SK-N-SH treated with all-trans-retinoic acid at 6 μM for 48 hours (cell line): ENCODE measurements around the gene RBFOX2.

Source experiments
- ATAC-seq: fragments of 200-7000 bp; cut with Tn5 transposase; 3 replicates; pipeline ENCODE4 v1.9.1; 2020; ENCODE audit warnings: mild to moderate bottlenecking, moderate library complexity
- ARNTL ChIP-seq: fragments of 450-650 bp; formaldehyde crosslinking; IDR thresholded peaks from 2 replicates; pipeline ENCODE4 v1.5.0; 2020; ENCODE audit warnings: low read depth, mild to moderate bottlenecking, moderate library complexity, borderline replicate concordance
- BACH2 ChIP-seq: fragments of 250-450 bp; sonication (Bioruptor Pico); IDR thresholded peaks from 2 replicates; pipeline ENCODE4 v1.9.0; 2021; ENCODE audit warnings: mild to moderate bottlenecking, borderline replicate concordance
- CSDC2 ChIP-seq: fragments of 250-450 bp; sonication (Bioruptor Pico); IDR thresholded peaks from 2 replicates; pipeline ENCODE4 v1.5.0; 2020; ENCODE audit warnings: mild to moderate bottlenecking, moderate library complexity
- CSRNP3 ChIP-seq: fragments of 250-450 bp; sonication (Bioruptor Pico); IDR thresholded peaks from 2 replicates; pipeline ENCODE4 v1.5.1; 2021; ENCODE audit warnings: mild to moderate bottlenecking, moderate library complexity
- ESRRG ChIP-seq: fragments of 250-450 bp; sonication (Bioruptor Pico); IDR thresholded peaks from 2 replicates; pipeline ENCODE4 v1.6.1; 2021; ENCODE audit warnings: mild to moderate bottlenecking
- GLIS3 ChIP-seq: fragments of 250-450 bp; sonication (Bioruptor Pico); IDR thresholded peaks from 2 replicates; pipeline ENCODE4 v1.5.0; 2020; ENCODE audit warnings: mild to moderate bottlenecking, moderate library complexity
- ISL1 ChIP-seq: fragments of 250-450 bp; sonication (Bioruptor Pico); IDR thresholded peaks from 2 replicates; pipeline ENCODE4 v2.1.2; 2022; ENCODE audit warnings: mild to moderate bottlenecking, moderate library complexity
- OSR1 ChIP-seq: fragments of 250-450 bp; sonication (Bioruptor Pico); IDR thresholded peaks from 2 replicates; pipeline ENCODE4 v1.8.0; 2022; ENCODE audit warnings: moderate library complexity, mild to moderate bottlenecking, inconsistent platforms
- PATZ1 ChIP-seq: fragments of 250-450 bp; sonication (Bioruptor Pico); IDR thresholded peaks from 2 replicates; pipeline ENCODE4 v1.8.0; 2020; ENCODE audit warnings: mild to moderate bottlenecking, moderate library complexity, borderline replicate concordance
- POU6F1 ChIP-seq: fragments of 250-450 bp; sonication (Bioruptor Pico); IDR thresholded peaks from 2 replicates; pipeline ENCODE4 v1.8.0; 2021; ENCODE audit warnings: low read depth, mild to moderate bottlenecking, moderate library complexity, borderline replicate concordance
- PPARA ChIP-seq: fragments of 250-450 bp; sonication (Bioruptor Pico); IDR thresholded peaks from 2 replicates; pipeline ENCODE4 v1.5.0; 2020; ENCODE audit warnings: mild to moderate bottlenecking, borderline replicate concordance
- RARB ChIP-seq: fragments of 250-450 bp; sonication (Bioruptor Pico); IDR thresholded peaks from 2 replicates; pipeline ENCODE4 v1.8.0; 2021; ENCODE audit warnings: mild to moderate bottlenecking, moderate library complexity
- SNAI2 ChIP-seq: fragments of 250-450 bp; sonication (Bioruptor Pico); IDR thresholded peaks from 2 replicates; pipeline ENCODE4 v1.5.0; 2020; ENCODE audit warnings: mild to moderate bottlenecking, moderate library complexity
- TCF4 ChIP-seq: fragments of 250-450 bp; sonication (Bioruptor Pico); IDR thresholded peaks from 2 replicates; pipeline ENCODE4 v1.8.0; 2021; ENCODE audit warnings: mild to moderate bottlenecking, moderate library complexity, borderline replicate concordance
- TOX ChIP-seq: fragments of 250-450 bp; sonication (Bioruptor Pico); IDR thresholded peaks from 2 replicates; pipeline ENCODE4 v1.8.0; 2021; ENCODE audit warnings: mild to moderate bottlenecking, moderate library complexity, borderline replicate concordance
- TSHZ2 ChIP-seq: fragments of 250-450 bp; sonication (Bioruptor Pico); IDR thresholded peaks from 2 replicates; pipeline ENCODE4 v1.5.0; 2020; ENCODE audit warnings: mild to moderate bottlenecking, moderate library complexity
- ZC3H10 ChIP-seq: fragments of 250-450 bp; sonication (Bioruptor Pico); IDR thresholded peaks from 2 replicates; pipeline ENCODE4 v1.5.1; 2021; ENCODE audit warnings: mild to moderate bottlenecking, moderate library complexity
- ZFP3 ChIP-seq: fragments of 250-450 bp; sonication (Bioruptor Pico); IDR thresholded peaks from 2 replicates; pipeline ENCODE4 v1.5.0; 2020; ENCODE audit warnings: mild to moderate bottlenecking, moderate library complexity
- ZFP30 ChIP-seq: fragments of 450-650 bp; formaldehyde crosslinking; IDR thresholded peaks from 2 replicates; pipeline ENCODE4 v1.5.0; 2022; ENCODE audit warnings: mild to moderate bottlenecking, moderate library complexity
- ZNF70 ChIP-seq: fragments of 450-650 bp; formaldehyde crosslinking; IDR thresholded peaks from 2 replicates; pipeline ENCODE4 v1.5.0; 2020; ENCODE audit warnings: mild to moderate bottlenecking, moderate library complexity
- ZNF8 ChIP-seq: fragments of 450-650 bp; formaldehyde crosslinking; IDR thresholded peaks from 2 replicates; pipeline ENCODE4 v1.5.0; 2020; ENCODE audit warnings: mild to moderate bottlenecking, moderate library complexity
- TF ChIP-seq, protein P1 (sequence below): fragments of 250-450 bp; sonication (Bioruptor Pico); IDR thresholded peaks from 2 replicates; pipeline ENCODE4 v1.5.1; 2020; ENCODE audit warnings: low read depth, mild to moderate bottlenecking, moderate library complexity

The RBFOX2 gene

GRCh38 chr22:35913925-35914324 is 114.7 kb downstream of the RBFOX2 start:
- ATAC-seq = no peak
- TF ChIP-seq ZFP30 (no peak), POU6F1 (no peak), GLIS3 (no peak), ZFP3 (CRISPR knock-in tag) (no peak)

GRCh38 chr22:35912658-35913057 is 116.0 kb downstream of the RBFOX2 start:
- TF ChIP-seq SNAI2 (CRISPR knock-in tag) (no peak), PPARA (CRISPR knock-in tag) (no peak), ISL1 (CRISPR knock-in tag) (no peak), ZFP30 (no peak), CSDC2 (CRISPR knock-in tag) (no peak), TCF4 (CRISPR knock-in tag) (no peak), TSHZ2 (CRISPR knock-in tag) (no peak), OSR1 (CRISPR knock-in tag) (no peak), ESRRG (CRISPR knock-in tag) (no peak), PATZ1 (CRISPR knock-in tag) (no peak), TOX (CRISPR knock-in tag) (no peak), ZNF8 (CRISPR knock-in tag) (no peak), ZC3H10 (CRISPR knock-in tag) (no peak), GLIS3 (no peak), ARNTL (CRISPR knock-in tag) (no peak), BACH2 (CRISPR knock-in tag) (no peak)
- TF ChIP-seq, protein P1, sequence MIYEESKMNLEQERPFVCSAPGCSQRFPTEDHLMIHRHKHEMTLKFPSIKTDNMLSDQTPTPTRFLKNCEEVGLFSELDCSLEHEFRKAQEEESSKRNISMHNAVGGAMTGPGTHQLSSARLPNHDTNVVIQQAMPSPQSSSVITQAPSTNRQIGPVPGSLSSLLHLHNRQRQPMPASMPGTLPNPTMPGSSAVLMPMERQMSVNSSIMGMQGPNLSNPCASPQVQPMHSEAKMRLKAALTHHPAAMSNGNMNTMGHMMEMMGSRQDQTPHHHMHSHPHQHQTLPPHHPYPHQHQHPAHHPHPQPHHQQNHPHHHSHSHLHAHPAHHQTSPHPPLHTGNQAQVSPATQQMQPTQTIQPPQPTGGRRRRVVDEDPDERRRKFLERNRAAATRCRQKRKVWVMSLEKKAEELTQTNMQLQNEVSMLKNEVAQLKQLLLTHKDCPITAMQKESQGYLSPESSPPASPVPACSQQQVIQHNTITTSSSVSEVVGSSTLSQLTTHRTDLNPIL (CRISPR knock-in tag) = no peak
- no peak for ATAC-seq

DNA sequence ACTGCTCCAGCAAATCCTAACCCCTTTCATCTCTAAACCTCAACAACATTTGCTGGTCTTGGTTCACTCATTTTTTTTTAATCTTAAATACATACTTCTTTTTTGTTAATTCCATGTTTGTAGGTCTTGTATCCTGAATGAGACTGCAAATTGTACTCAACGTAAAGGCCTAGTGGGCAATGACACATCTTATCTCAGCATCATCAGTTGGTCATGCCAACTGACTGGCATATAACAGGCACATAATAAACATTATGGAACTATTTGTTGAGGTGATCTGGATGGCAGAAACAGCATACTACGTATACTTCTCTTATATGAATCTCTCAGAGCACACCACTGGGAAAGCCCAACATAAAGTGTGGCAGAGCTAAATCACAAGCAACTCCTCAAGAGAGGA is 116.7 kb downstream of the RBFOX2 start:
- TF ChIP-seq ZNF8 (CRISPR knock-in tag) (no peak), TOX (CRISPR knock-in tag) (no peak), RARB (CRISPR knock-in tag) (no peak), ZC3H10 (CRISPR knock-in tag) (no peak), CSRNP3 (CRISPR knock-in tag) (no peak), GLIS3 (no peak), ZFP3 (CRISPR knock-in tag) (no peak), ARNTL (CRISPR knock-in tag) (no peak), PPARA (CRISPR knock-in tag) (no peak), ISL1 (CRISPR knock-in tag) (no peak), ZNF70 (CRISPR knock-in tag) (no peak)
- TF ChIP-seq, protein P1 (CRISPR knock-in tag) = no peak
- no peak for ATAC-seq
